Measurements from ENCODE around the gene CORO7. TPM values are rescaled to one million over a fixed set of nuclear protein-coding genes. Genes with fewer than 3 reads are reported as not detected.

Gene CORO7
- total RNA-seq, 1 experiment from 2014 or later: 14.3 TPM

DNA sequence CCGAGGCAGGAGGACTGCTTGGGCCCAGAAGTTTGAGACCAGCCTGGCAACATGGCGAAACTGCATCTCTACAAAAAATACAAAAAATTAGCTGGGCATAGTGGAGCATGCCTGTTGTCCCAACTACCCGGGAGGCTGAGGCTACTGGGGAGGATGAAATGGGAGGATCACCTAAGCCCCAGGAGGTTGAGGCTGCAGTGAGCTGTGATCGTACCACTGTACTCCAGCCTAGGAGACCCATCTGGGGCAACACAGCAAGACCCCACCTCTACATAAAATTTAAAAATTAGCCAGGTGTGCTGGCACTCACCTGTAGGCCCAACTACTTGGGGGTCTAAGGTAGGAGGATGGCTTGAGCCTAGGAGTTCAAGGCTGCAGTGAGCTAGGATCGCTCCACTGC, 67.1 kb downstream of the CORO7 start:
- BruUV-seq (replicated peaks): no TSS peak
- peaks cover 5% of the 10 kb centered on the region; the same call in 1 of the 2 replicates for H4K20me1 ChIP-seq (ENCODE audit: low read length)
- intact Hi-C loops (cut with micrococcal nuclease): no loop called here
- no peak overlapping the region for H3K27ac ChIP-seq (ENCODE audit: low read length)
- ATAC-seq (no peak), DNase-seq (no peak)
- CTCF ChIA-PET: no interaction called here
- no peak overlapping the region for H2AFZ ChIP-seq (ENCODE audit: low read length)
- no peaks in the 10 kb centered on the region for H3K9me2 ChIP-seq (replicated peaks; ENCODE audit: low read length)
- TF ChIP-seq, protein P1, sequence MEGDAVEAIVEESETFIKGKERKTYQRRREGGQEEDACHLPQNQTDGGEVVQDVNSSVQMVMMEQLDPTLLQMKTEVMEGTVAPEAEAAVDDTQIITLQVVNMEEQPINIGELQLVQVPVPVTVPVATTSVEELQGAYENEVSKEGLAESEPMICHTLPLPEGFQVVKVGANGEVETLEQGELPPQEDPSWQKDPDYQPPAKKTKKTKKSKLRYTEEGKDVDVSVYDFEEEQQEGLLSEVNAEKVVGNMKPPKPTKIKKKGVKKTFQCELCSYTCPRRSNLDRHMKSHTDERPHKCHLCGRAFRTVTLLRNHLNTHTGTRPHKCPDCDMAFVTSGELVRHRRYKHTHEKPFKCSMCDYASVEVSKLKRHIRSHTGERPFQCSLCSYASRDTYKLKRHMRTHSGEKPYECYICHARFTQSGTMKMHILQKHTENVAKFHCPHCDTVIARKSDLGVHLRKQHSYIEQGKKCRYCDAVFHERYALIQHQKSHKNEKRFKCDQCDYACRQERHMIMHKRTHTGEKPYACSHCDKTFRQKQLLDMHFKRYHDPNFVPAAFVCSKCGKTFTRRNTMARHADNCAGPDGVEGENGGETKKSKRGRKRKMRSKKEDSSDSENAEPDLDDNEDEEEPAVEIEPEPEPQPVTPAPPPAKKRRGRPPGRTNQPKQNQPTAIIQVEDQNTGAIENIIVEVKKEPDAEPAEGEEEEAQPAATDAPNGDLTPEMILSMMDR (conservative IDR thresholded peaks at IDR 0.05; ENCODE audit: low read depth, low read length): no peak
- TF ChIP-seq EZH2phosphoT487 (IDR thresholded peaks at IDR 0.05; ENCODE audit: borderline replicate concordance, low read length): no peak
- TF ChIP-seq EZH2 (IDR thresholded peaks at IDR 0.05; ENCODE audit: low read length, unreplicated experiment): no peak
- H3F3A ChIP-seq (ENCODE audit: low read length, unreplicated experiment): no peaks in the 10 kb centered on the region
- POLR2A ChIA-PET (ENCODE audit: unreplicated experiment): no interaction called here
- H3K27me3 ChIP-seq (ENCODE audit: low read length): no peaks in the 10 kb centered on the region
- no peaks in the 10 kb centered on the region for H3K36me3 ChIP-seq (ENCODE audit: low read depth, low read length)
- no peak overlapping the region for H3K4me3 ChIP-seq (ENCODE audit: low read length)
- no peak overlapping the region for H3K9ac ChIP-seq (ENCODE audit: low read length)
- H3K4me2 ChIP-seq (ENCODE audit: low read length): peak overlapping the region; percentile 84
- no peaks in the 10 kb centered on the region for H3K9me3 ChIP-seq (ENCODE audit: low read length)
- peaks cover 58% of the 10 kb centered on the region for H3K79me2 ChIP-seq (ENCODE audit: low read length)
- H3K4me1 ChIP-seq (ENCODE audit: insufficient read depth, low read length): peaks cover 7% of the 10 kb centered on the region; the same call in 1 of the 2 replicates

DNA sequence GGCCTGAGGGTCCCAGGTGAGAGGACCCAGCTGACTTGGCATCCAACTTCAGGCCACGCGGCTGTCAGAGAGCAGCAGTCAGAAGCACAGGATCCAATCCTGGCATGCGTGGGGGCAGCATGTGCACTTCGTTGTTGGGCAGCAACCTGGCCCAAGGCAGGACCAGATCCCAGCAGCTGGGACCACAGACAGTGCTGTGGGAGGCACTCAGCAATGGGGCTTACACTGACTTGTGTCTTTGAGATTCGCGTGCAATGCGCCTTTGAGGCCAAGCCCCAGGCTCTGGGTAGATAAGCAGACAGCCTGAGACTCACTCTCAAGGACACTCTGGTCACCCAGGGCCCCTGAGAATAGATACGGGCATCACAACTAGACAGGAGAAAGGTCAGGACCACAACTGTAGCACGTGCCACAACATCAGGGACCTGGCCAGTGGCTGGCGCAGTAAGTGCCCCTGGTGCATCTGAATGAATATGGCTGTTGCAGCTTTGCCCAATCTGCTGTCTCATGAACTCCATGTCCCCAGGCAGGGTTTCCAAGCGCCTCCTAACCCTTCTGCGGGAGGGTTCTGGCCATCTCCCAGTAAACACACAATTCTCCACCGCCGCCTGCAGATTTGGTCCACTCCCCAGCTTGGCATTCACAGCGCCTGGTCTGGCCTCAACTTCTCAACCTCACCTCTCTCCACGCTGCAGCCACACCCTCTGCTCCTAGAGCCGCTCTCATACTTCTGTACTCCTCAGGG, 68.5 kb downstream of the CORO7 start:
- no TSS peak for BruUV-seq (replicated peaks)
- CTCF ChIA-PET: no interaction called here
- intact Hi-C loops (cut with micrococcal nuclease): no loop called here

More for the DNA sequence above, 68.5 kb downstream of the CORO7 start:
- Histone ChIP-seq H3K4me1 (ENCODE audit: insufficient read depth, low read length) (peaks cover 7% of the 10 kb centered on the region; the same call in 1 of the 2 replicates), H4K20me1 (ENCODE audit: low read length) (peaks cover 5% of the 10 kb centered on the region; the same call in 1 of the 2 replicates), H3K4me2 (ENCODE audit: low read length) (no peak overlapping the region), H3K27ac (ENCODE audit: low read length) (no peak overlapping the region), H3K4me3 (ENCODE audit: low read length) (no peak overlapping the region), H3K9ac (ENCODE audit: low read length) (no peak overlapping the region), H3K27me3 (ENCODE audit: low read length) (no peaks in the 10 kb centered on the region), H3K9me3 (ENCODE audit: low read length) (no peaks in the 10 kb centered on the region), H2AFZ (ENCODE audit: low read length) (no peak overlapping the region), H3K79me2 (ENCODE audit: low read length) (peaks cover 71% of the 10 kb centered on the region), H3K9me2 (replicated peaks; ENCODE audit: low read length) (no peaks in the 10 kb centered on the region), H3F3A (ENCODE audit: low read length, unreplicated experiment) (no peaks in the 10 kb centered on the region), H3K36me3 (ENCODE audit: low read depth, low read length) (no peaks in the 10 kb centered on the region)
- no peak for TF ChIP-seq EZH2phosphoT487 (IDR thresholded peaks at IDR 0.05; ENCODE audit: borderline replicate concordance, low read length)
- TF ChIP-seq, protein P1 (conservative IDR thresholded peaks at IDR 0.05; ENCODE audit: low read depth, low read length): no peak
- POLR2A ChIA-PET (ENCODE audit: unreplicated experiment): no interaction called here
- ATAC-seq (no peak), DNase-seq (no peak)
